ENCODE data around the gene CAMK1D. TPM values are rescaled to one million over a fixed set of nuclear protein-coding genes. Genes with fewer than 3 reads are reported as not detected.

The CAMK1D gene
- total RNA-seq, 6 experiments from 2014 or later, result 5.3 to 10.8 (median 9.5) TPM

- H3K9me3 ChIP-seq, result no peaks in the 10 kb centered on the region
- no peaks in the 10 kb centered on the region for H3K4me1 ChIP-seq
- H3K27ac ChIP-seq, result no peak overlapping the region
- ATAC-seq, result no peak
- TF ChIP-seq CTCF (IDR thresholded peaks at IDR 0.05) (no peak), POLR2A (IDR thresholded peaks at IDR 0.05) (no peak)
- no peaks in the 10 kb centered on the region for H3K27me3 ChIP-seq
- H3K4me3 ChIP-seq, result no peak overlapping the region
- intact Hi-C loops (cut with DNase I), result no loop called here
- WGBS (ENCODE audit: insufficient coverage, low coverage, low lambda C conversion rate, missing lambda C conversion rate), result 81% methylated on average over 17 of the region's 18 CpGs
- DNase-seq, result no peak
- no peaks in the 10 kb centered on the region for H3K36me3 ChIP-seq
Measured at GRCh38 chr10:12512332-12513002, 163.1 kb downstream of the CAMK1D start.

GRCh38 chr10:12513003-12513365, 163.6 kb downstream of the CAMK1D start:
- ATAC-seq (no peak), DNase-seq (no peak)
- no peaks in the 10 kb centered on the region for H3K27me3 ChIP-seq
- no peak overlapping the region for H3K4me3 ChIP-seq
- intact Hi-C loops (cut with DNase I), result no loop called here
- no peak overlapping the region for H3K27ac ChIP-seq
- peaks cover 0 to 3% (median 0%) of the 10 kb centered on the region in 4 donors for H3K4me1 ChIP-seq
- H3K9me3 ChIP-seq, result no peaks in the 10 kb centered on the region
- TF ChIP-seq POLR2A (IDR thresholded peaks at IDR 0.05), result no peak
- TF ChIP-seq CTCF (IDR thresholded peaks at IDR 0.05), result no peak
- WGBS (ENCODE audit: insufficient coverage, low coverage, low lambda C conversion rate, missing lambda C conversion rate), result 92% methylated on average over 2 of the region's 5 CpGs
- H3K36me3 ChIP-seq, result no peaks in the 10 kb centered on the region

GRCh38 chr10:12513775-12514673, 164.7 kb downstream of the CAMK1D start:
- no peaks in the 10 kb centered on the region for H3K36me3 ChIP-seq
- H3K9me3 ChIP-seq, result no peaks in the 10 kb centered on the region
- DNase-seq (no peak), ATAC-seq (peak in 1 of 4 donors; percentile 15)
- WGBS (ENCODE audit: insufficient coverage, low coverage, low lambda C conversion rate, missing lambda C conversion rate), result 80% methylated on average over 8 of the region's 10 CpGs
- no peak overlapping the region for H3K4me3 ChIP-seq
- intact Hi-C loops (cut with DNase I), result no loop called here
- H3K27ac ChIP-seq, result no peak overlapping the region
- H3K4me1 ChIP-seq, result peaks cover 0 to 4% (median 0%) of the 10 kb centered on the region in 4 donors
- H3K27me3 ChIP-seq, result no peaks in the 10 kb centered on the region
- TF ChIP-seq CTCF (IDR thresholded peaks at IDR 0.05), result no peak

- Histone ChIP-seq H3K4me1 (peaks cover 0 to 4% (median 0%) of the 10 kb centered on the region in 4 donors), H3K9me3 (no peaks in the 10 kb centered on the region), H3K36me3 (no peaks in the 10 kb centered on the region), H3K4me3 (no peak overlapping the region), H3K27me3 (no peaks in the 10 kb centered on the region), H3K27ac (no peak overlapping the region)
- 75% methylated on average over 1 of the region's 1 CpG for WGBS (ENCODE audit: insufficient coverage, low coverage, low lambda C conversion rate, missing lambda C conversion rate)
- intact Hi-C loops (cut with DNase I), result no loop called here
- DNase-seq (no peak), ATAC-seq (peak in 1 of 4 donors; percentile 11)
- TF ChIP-seq POLR2A (IDR thresholded peaks at IDR 0.05), result no peak
- no peak for TF ChIP-seq CTCF (IDR thresholded peaks at IDR 0.05)
Measured at GRCh38 chr10:12518024-12518423, 168.7 kb downstream of the CAMK1D start.

Measured in right lobe of liver (tissue), 6 donors.